Endothelial cell of hepatic sinusoid (primary cell): ENCODE data around the gene PJVK.
"Not testable (repeated sequence)": the region's sequence is repeated elsewhere in the genome, so short reads cannot be mapped to it uniquely, and the experiment has no call there.

ENCODE experiments used
- in situ Hi-C: cut with HindIII; loops from 2 replicates; pipeline ENCODE4 v1.10.0; 2017; ENCODE audit warnings: low sequenced_read_pairs

The PJVK gene

DNA sequence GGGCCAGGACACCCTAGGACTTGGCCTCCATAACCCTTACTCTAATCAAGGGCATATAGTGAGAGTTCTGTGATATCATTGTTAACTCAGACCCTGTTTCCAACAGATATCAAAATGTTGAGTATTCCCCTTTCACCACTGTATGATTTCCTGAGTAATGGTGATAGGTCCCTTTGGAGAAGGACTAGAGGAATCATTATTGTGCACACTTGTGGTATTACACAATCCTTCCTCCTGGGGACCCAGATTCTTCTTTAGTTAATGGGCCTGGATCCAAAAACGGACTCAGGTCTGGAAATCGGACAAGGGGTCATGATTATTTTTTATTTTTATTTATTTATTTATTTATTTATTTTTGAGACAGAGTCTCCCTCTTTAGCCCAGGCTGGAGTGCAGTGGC, 23.7 kb upstream of the PJVK start:
- in situ Hi-C loops, result no loop called here

GRCh38 chr2:178428396-178428806, 22.8 kb upstream of the PJVK start:
- in situ Hi-C loops, result no loop called here

- in situ Hi-C loops, result no loop called here
Observed at GRCh38 chr2:178429336-178429735, 21.8 kb upstream of the PJVK start.

GRCh38 chr2:178436662-178437061, 14.5 kb upstream of the PJVK start:
- in situ Hi-C loops, result no loop called here

DNA sequence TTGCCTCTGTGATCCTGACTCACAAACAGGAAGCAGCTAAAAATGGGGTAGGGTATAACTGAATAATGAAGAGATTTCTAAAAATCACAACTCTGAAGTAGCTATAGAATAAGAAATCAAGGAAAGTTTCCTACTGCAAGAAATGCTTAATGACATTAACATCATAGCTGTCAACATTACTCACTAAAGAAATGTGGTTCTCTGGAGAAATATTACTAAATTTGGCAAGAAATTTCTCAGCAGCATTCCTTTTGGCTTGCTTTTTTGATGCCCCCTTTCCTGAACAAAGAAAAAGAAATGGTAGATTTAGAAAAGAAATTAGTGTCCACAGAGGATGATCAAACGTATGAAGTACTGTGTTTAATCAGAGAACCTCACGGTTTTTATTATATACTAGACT, 9.8 kb upstream of the PJVK start:
- in situ Hi-C loops, result no loop called here

DNA sequence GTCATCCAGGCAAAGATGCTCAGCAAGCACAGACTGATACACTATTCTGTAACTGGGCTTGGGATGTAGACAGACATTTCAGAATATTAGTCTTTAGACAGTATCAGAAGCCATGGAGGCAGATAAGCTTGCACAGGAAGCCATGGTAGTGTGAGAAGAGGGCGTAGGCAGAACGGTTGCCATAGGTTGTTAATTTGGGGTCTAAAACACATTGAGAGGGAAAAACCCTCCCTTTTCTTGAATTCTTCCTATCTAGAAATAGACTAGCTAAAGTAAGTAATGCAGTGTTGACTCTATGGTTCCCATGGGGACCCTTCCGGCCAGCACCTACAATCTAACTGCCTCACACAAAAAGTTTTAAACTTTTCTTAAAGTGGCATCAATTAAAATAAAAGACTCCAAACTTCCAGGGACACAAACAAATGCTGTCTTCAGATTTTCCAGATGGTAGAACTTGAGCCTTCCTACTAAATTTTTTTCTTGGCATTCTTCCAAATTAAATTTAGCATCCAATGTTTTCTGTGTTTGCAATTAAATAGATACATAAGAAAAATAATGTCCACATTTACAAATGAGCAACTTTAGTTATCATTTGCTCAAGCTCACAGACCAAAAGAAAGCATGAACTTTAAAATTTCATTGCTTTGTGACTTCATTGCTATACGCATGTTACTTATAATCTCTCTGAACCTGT, 2.1 kb upstream of the PJVK start:
- in situ Hi-C loops, result no loop called here

GRCh38 chr2:178449700-178450523, 1.3 kb upstream of the PJVK start:
- in situ Hi-C loops, result loop anchor here (5.0 kb wide), 1 partner anchor 47 kb away; no protein-coding TSS in a partner anchor

DNA sequence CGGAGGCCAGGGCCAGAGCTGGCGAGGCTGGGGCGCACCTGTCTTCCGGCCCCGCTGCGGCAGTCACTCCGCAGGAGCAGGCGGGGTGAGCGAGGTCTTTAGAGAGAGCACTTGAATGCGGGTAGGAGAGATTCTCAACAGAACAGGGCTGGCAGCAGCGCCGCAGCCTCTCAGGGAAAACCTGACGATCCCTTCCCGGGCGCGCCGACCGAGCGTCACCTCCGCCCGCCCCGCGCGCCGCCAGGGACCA, 729 bp upstream of the PJVK start:
- in situ Hi-C loops, result loop anchor here (5.0 kb wide), 1 partner anchor 47 kb away; no protein-coding TSS in a partner anchor

DNA sequence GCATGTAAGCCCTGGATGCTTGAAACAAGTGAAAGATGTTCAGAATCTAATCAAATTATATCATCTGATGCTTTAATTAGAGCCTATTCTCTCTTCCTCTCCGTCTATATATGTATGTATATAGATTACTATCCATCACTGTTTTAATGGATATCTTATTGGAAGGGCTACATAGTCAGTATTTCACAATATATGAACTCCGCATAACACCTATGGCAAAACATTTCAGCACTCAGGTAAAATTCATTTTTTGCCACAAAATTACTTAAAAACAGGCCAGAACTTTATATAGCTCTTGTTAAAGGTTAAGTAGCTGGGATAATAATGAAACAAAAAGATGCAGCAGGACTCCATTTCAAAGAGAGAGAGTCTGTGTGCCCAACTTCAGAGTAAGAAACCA, 1.2 kb downstream of the PJVK start:
- in situ Hi-C loops, result loop anchor here (5.0 kb wide), 1 partner anchor 45 kb away; no protein-coding TSS in a partner anchor

- in situ Hi-C loops, result loop anchor here (5.0 kb wide), 1 partner anchor 44 kb away; no protein-coding TSS in a partner anchor
Observed at GRCh38 chr2:178452870-178453269, 1.7 kb downstream of the PJVK start.

DNA sequence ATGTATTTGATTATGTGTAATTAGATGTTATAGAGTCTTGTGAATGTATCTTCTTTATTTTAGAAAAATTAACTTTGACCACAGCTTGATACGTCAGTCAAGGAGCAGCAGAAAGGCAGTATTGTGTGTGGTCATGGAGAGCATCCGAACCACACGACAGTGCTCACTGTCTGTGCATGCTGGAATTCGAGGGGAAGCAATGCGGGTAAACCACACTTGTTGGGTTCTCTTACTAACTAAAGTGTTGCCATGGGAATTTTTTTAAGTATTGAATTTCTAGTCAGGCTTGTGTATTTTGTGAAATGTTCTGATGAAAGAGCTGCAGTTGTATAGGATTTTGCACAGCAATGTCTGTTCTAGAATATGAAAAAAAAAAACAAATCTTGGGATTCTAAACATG, 4.8 kb downstream of the PJVK start:
- in situ Hi-C loops, result no loop called here

DNA sequence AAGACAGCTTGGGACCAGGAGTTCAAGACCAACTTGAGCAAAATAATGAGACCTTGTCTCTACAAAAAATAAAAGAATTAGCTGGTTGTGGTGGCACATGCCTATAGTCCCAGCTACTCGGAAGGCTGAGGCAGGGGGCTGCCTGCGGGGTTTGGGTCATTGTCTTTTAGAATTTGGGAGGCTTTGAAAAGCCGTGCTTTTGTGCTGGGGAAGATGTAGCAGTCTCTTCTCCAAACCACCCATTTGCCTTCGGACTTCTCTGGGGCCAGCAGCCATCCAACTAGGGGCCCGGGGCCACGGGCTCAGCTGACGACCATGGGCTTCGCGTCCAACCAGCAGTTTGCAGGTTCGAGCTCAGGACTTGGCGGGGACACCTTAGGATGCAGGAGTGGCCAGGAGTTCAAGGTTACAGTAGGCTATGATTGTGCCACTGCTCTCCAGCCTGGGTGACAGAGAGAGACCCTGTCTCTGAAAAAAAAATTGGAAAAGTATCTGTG, 6.3 kb downstream of the PJVK start:
- in situ Hi-C loops, result no loop called here

DNA sequence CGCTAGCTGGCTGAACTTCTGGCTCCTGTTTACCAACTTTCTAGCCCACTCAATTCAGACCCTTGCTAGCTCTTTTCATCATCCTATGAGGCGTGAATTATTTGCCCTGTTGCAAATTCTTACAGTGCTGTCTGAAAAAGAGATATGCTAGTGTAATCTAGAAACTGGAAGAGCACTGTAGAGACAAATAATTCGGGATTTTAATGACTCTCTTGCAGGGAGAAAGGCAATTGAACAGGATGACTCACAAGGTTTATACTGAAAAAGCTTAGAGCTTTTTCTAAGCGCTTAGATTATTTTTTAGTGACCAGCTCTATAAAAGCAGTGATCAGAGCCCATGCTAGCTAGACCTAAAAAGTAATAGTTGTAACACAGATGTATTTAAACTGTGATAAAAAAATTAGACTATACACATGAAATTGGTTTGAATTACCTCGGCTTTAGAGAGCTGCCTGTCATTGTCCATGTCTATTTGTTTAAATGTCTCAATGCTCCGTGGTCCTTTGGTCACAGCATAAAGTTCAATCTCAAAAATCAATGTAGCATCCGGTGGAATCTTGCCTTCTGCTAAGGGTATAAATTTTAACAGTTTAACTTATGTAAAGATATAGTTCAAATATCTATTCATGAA, 18.2 kb downstream of the PJVK start:
- in situ Hi-C loops, result loop anchor here (5.0 kb wide), 1 partner anchor 63 kb away; no protein-coding TSS in a partner anchor

GRCh38 chr2:178471313-178471712, 20.1 kb downstream of the PJVK start:
- in situ Hi-C loops, result not testable (repeated sequence)

DNA sequence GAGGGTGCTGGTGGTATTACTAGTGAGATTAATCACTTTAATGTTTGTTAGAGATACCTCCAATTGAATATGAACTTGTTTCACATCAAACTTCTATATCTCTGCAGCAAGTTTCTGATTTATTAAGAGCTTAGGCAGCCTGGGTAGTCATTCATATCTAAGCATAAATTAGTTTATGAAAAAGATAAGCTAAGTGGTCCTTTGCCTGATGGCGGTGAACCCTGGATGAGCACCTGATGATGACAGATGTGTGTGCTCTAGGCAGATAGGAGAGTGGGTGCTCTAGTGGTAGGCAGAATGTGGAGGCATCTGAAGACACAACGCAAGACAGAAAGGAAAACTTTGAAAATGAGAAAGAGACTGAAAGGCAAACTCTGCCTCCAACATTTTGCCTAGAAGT, 22.2 kb downstream of the PJVK start:
- in situ Hi-C loops, result no loop called here

GRCh38 chr2:178473931-178474330, 22.8 kb downstream of the PJVK start:
- in situ Hi-C loops, result no loop called here

GRCh38 chr2:178474560-178474959, 23.4 kb downstream of the PJVK start:
- in situ Hi-C loops, result no loop called here

DNA sequence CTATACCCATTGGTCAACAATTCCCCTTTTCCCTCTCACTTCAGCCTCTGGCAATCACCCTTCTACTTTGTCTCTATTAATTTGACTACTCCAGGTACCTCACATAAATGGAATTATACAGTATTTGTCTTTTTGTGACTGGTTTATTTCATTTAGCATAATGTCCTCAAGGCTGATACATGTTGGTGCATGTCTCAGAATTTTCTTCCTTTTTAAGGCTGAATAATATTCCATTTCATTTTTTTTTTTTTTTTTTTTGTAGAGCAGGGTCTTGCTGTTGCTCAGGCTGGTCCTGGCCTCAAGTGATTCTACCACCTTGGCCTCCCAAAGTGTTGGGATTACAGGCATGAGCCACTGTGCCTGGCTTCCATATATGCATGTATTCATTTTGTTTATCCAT, 25.3 kb downstream of the PJVK start:
- in situ Hi-C loops, result no loop called here

DNA sequence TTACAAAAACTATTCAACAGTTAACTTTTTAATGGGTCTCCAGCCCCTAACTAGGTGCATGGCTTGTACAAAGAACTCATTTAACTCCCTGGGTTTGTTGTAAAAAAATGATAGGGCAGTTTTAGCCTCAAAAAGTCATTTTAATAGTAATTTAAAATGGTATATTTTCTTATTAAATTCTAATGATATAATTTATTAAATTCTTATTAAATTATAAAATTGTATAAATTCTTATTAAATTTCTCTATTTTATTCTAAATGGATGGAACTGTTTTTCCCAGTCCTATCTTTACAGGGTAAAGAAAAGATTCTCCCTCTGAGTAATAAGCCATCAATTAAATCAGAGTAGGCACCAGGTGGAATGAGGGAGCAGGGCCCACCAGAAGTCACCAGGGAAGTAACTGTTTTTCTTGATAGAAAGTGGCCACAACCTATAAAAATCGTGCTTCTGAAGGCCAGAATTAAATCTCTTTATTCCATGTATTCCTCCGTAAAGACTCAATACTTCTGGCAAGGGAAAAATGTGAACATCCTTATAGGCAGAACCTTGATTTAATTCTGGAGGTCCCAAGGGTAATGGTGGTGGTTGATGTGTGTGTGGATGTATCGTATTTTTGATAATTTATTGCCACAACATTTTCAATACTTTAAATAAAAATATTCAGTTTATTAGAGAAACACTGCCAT, 26.4 kb downstream of the PJVK start:
- in situ Hi-C loops, result no loop called here

- in situ Hi-C loops, result no loop called here
Observed at GRCh38 chr2:178478130-178478438, 26.9 kb downstream of the PJVK start.
